NCI-H2029 treated with DMSO at 0.1 percent for 48 hours (cell line): Measurements from ENCODE around the gene STX16.
"Not testable (repeated sequence)": the region's sequence is repeated elsewhere in the genome, so short reads cannot be mapped to it uniquely, and the experiment has no call there.

ENCODE experiments used
- DNase-seq: peaks from one replicate; lab custom pipeline; 2025; lab: John Stamatoyannopoulos, UW

The STX16 gene

DNA sequence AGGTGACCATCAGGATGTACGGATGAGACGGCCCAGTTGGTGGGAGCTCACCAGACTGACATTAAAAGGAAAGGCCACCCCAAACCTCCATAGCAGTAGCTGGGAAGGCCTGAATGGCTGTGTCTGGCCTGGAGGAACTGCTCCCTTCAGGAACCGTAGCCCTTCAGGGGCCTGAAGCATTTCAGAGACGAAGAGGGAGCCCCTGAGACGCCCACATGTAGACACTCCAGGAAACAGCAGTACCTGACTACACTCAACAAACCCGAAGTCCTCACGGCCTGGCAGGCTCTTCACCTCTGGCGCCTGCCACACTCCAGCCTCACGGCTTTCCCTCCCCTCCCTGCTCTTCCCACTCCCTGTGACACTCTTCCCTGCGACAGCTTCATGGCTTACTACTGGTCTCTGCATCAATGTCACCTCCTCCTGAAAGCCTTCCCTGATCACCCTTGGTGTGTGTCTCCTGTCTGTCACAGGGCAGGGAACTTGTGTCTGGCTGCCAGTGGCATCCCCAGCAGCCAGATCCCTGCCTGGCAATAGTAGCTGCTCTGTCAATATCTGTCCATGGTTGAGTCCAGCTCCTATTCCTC lies 14.6 kb upstream of the STX16 start:
- DNase-seq: no peak

DNA sequence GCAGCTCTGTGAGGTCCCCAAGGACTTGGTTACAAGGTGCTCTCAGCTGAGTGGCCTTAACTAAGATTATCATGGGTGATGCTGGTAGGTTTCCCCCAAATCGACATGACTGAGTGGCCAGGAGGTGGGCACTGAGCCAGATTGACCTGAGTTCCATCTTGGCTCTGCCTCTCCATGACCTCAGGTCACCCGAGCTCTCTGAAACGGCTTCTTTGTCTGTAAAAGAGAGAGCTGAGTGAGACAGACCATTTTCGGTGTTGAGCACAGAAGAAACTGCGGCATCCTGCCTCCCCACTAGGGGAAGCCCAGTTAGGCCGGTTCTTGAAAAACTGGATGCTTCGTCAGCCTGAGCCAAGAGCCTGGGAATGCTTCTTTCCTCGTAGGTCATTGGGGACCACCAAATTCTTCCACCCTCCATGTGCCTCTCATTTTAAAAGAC lies 14.1 kb upstream of the STX16 start:
- DNase-seq: no peak

DNA sequence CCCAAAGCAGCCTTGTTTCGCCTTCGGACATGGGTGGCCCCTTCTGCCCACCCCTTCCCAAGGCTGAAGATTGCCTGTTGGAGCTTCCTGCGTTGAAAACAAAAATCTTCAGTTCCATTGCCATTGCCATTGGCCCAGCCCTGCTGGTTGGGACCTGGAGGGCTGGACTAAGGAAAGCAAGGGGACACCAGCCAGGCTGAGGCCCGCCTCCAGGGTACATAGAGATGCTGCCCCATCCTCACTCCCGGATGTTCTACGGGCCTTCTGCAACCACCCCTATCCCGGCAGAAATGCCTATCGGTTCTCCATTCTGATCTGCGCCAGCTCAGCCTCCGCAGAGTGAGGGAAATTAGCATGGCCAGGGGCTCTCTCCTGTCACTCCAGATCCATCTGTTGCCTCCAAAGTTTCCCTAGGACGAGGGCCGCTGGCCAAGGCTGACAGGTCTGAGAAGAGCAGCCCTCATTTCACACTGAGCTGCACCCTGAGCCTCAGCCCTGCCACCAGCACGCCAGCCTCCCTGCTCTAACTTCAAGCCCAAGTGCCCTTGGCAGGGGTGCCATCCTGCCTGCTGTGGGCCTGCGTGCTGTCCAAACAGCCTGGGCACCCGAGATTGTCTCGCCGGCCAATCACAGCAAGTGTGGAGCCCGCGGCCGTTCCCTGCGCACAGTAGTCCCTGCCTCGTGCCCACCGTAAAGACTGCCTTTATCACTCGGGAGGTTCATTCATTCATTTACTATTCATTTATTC lies 13.4 kb upstream of the STX16 start:
- no peak for DNase-seq

GRCh38 chr20:58638467-58639181 lies 12.5 kb upstream of the STX16 start:
- DNase-seq: no peak

DNA sequence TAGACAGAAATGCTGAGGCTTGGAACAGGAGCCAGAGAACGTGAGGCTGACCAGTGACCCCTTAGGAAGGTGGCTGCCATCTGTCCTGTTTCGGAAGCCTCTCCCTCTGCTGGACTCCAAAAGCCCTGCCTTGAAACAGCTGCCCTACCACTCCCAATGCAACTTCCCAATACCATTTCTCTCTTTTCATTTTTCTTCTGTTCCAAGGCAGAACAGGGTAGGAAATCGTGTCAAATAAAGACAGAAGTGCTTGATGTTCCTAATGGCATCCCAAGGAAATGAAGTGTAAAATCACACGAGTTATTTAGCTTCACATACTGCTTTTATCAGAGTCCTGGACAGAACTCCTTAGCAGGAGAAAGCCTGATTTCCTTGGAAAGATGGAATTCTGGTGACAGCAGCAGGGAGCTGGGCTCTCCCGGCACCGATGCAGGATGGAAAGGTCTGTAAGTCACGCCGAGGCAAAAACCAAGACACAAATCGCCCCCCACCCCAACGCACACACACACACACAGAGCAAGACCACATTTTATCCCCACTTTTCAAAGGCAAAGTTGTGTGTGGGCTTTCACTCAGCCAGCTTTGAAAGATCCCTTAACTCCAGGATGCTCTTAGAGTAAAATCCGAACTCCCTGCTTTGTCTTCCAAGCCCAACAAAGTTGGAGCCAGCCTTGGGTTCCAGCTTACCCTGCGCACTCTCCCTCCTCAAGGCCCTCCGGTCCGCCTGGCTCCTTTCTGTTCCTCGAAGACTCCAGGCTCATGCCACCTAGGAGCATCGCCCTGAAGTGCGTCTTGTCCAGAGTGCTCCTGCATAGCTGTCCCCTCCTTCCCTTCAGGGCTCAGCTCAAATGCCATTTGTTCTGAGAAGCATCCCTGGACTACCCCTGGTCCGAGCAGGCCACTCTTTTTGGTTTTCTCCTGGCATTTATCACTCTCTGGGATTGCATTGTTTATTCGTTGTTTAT lies 11.6 kb upstream of the STX16 start:
- no peak for DNase-seq

DNA sequence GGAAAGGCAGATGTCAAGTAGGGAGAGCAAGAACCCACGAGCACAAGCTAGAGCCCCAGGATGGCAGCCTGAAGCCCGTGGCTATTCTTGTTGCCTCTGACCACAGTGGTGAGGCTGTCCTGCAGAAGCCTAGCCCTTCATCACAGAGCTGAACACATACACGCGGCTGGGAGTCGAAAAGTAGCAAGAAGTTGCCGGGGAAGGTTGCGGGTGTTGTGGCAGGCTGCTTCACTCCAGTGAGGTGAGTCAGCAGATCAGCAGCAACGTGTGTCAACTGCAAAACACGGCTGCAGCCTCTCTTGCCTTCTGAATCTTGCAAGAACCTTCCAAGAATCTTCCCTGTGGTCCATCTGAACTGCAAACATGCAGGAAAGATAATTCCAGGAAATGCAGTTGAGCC lies 10.6 kb upstream of the STX16 start:
- DNase-seq: no peak

GRCh38 chr20:58642441-58642840 lies 8.6 kb upstream of the STX16 start:
- no peak for DNase-seq

DNA sequence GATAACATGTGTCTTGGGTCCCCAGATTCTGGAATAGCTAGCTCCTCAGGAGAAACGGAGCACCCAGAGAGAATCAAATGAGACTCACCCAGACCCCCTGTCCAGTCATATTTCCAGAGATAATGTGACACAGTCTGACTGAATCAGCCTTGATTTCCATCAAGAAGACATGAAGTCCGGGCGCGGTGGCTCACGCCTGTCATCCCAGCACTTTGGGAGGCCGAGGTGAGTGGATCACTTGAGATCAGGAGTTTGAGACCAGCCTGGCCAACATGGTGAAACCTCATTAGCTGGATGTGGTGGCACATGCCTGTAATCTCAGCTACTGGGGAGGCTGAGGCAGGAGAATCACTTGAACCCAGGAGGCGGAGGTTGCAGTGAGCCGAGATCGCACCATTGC lies 8.2 kb upstream of the STX16 start:
- not testable (repeated sequence) for DNase-seq

DNA sequence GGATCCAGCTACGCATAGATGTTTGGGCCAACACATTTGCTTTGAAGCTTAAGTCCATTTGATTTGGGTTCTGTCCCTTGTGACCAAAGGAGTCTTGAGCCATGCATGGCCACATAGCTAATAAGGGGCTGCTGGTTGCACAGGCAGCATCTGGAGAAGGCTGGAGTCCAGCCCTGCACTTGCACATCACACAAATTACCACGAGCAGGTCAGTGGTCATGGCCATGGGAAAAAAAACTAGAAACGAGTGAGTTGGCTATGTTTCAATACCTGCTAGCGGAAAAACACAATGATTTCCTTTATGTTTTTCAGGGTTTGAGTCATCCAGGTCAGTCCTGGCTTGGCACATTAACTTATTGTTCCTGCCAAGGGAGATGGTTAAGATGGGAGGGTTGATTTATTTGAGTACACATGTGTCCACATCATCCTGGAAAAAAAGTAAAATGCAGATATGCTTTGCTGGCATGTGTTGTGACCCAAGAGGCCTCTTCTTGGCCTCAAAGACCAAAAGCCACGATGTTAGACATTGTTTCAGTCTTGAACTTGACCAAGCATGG lies 5.6 kb upstream of the STX16 start:
- no peak for DNase-seq

DNA sequence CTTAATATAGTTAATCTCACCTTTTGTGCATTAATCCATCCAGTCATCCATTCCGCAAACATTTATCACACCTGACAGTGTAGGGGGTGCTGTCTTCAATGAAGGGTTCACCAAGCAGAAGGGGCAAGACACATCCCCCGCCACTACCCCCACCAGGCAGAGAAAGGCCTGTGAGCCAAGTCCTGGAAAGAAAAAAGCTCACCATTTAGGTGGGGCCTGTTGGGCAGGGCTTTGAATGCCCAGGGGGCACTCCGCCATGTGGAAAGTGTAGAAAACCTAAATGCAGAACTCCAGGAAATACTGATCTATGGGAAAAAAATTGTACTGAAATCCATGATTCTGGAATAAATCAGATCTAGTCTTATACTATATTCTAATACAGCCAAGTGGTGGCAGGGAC lies 4.8 kb upstream of the STX16 start:
- no peak for DNase-seq

GRCh38 chr20:58646703-58647102 lies 4.4 kb upstream of the STX16 start:
- DNase-seq: no peak

- no peak for DNase-seq
These were observed 3.8 kb upstream of the STX16 start for GRCh38 chr20:58647162-58647795.

DNA sequence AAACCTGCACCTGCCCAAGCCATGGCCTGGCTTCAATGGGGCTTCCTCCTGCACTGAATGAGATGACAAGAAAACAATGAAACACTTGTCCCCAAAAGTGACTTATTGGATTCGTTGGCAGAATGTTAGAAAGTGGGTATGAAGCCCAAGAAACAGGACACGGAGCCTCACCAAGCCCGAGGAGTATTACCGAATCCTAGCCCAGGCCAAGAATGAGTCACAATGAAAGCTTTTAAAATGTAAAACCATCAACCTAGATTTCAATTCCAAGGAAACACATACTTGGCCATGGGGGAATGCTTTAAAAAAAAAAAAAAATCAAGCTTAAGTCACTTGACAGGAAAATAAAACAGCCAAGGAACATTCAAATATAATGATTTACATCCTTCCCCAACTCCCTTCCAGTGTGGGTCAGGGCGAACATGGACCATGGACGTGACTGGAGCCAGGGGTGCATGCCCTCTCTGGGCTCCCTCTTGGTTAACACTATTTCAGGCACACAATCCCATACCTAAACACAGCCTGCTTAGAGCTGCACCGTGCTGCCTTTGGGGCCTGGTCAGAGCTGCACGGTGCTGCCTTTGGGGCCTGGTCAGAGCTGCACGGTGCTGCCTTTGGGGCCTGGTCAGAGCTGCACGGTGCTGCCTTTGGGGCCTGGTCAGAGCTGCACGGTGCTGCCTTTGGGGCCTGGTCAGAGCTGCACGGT lies 3.1 kb upstream of the STX16 start:
- no peak for DNase-seq

DNA sequence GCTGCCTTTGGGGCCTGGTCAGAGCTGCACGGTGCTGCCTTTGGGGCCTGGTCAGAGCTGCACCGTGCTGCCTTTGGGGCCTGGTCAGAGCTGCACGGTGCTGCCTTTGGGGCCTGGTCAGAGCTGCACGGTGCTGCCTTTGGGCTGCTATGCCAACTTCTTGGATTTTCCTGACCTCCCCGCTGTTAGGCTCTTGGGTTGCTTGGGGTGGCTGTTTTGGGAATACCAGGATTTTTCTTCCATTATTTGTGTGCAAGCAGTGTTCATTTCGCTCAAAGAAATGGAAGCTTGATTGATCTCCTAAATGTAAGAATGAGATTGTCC lies 2.6 kb upstream of the STX16 start:
- DNase-seq: not testable (repeated sequence)

- DNase-seq: no peak
These were observed 1.5 kb upstream of the STX16 start for GRCh38 chr20:58649288-58650180.

- DNase-seq: no peak
These were observed 805 bp upstream of the STX16 start for GRCh38 chr20:58650181-58650775.

DNA sequence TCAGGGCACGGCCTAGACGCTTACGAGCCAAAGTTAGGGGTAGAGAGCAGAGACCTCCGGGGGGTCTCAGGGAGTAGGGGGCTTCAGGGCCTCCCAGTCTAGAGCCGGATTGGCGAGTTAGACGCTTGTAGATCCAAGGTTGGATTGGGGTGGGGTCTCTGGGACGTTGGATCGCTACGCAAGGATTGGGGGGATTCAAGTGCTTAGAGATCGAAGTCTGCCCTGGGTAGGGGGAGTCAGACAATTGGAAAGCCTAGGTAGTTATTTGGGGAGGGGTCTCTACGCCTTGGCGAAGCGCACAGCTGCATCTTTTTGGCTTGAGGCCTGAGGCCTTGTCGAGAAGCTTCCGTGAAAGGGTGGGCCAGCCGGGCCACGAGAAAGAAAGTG lies 469 bp downstream of the STX16 start:
- DNase-seq: no peak

GRCh38 chr20:58651946-58652605 lies 993 bp downstream of the STX16 start:
- no peak for DNase-seq
